Daoy (cell line): Measurements from ENCODE around the gene FRMPD4. TPM values are rescaled to one million over a fixed set of nuclear protein-coding genes. Genes with fewer than 3 reads are reported as not detected.

Source experiments
- DNase-seq: peaks from one replicate; pipeline ENCODE4 v3.0.0-alpha.2; 2015; ENCODE audit warnings: low read depth
- total RNA-seq: library from RNA; depleted of rRNA; stranded (reverse); fragments of >200 nt; shearing (Covaris generic); gene quantifications from 2 replicates; pipeline ENCODE4 v1.2.3, GENCODE V29; 2014

FRMPD4 gene
- total RNA-seq, 1 experiment from 2014 or later = not detected

- DNase-seq = no peak
Observed at GRCh38 chrX:12439416-12439815, 301.1 kb downstream of the FRMPD4 start.

GRCh38 chrX:12440246-12440645 lies 302.0 kb downstream of the FRMPD4 start:
- no peak for DNase-seq

GRCh38 chrX:12441381-12442128 lies 303.3 kb downstream of the FRMPD4 start:
- DNase-seq = peak; percentile 4

- no peak for DNase-seq
Observed at GRCh38 chrX:12443534-12444098, 305.3 kb downstream of the FRMPD4 start.

GRCh38 chrX:12446342-12447075 lies 308.2 kb downstream of the FRMPD4 start:
- peak; percentile 2 for DNase-seq

- DNase-seq = peak; percentile 4
Observed at GRCh38 chrX:12447448-12448064, 309.3 kb downstream of the FRMPD4 start.

GRCh38 chrX:12452268-12452667 lies 314.0 kb downstream of the FRMPD4 start:
- no peak for DNase-seq

- no peak for DNase-seq
Observed at GRCh38 chrX:12460929-12461328, 322.7 kb downstream of the FRMPD4 start.

- no peak for DNase-seq
Observed at GRCh38 chrX:12463052-12463451, 324.8 kb downstream of the FRMPD4 start.

GRCh38 chrX:12463873-12464272 lies 325.6 kb downstream of the FRMPD4 start:
- DNase-seq = no peak

- no peak for DNase-seq
Observed at GRCh38 chrX:12467321-12467720, 329.0 kb downstream of the FRMPD4 start.

- peak; percentile 2 for DNase-seq
Observed at GRCh38 chrX:12469296-12469695, 331.0 kb downstream of the FRMPD4 start.

- no peak for DNase-seq
Observed at GRCh38 chrX:12471061-12471460, 332.8 kb downstream of the FRMPD4 start.

GRCh38 chrX:12480956-12481355 lies 342.7 kb downstream of the FRMPD4 start:
- no peak for DNase-seq

GRCh38 chrX:12488220-12488619 lies 349.9 kb downstream of the FRMPD4 start:
- no peak for DNase-seq

- DNase-seq = no peak
Observed at GRCh38 chrX:12488771-12489170, 350.5 kb downstream of the FRMPD4 start.

GRCh38 chrX:12489341-12489740 lies 351.1 kb downstream of the FRMPD4 start:
- DNase-seq = no peak

GRCh38 chrX:12494400-12495138 lies 356.3 kb downstream of the FRMPD4 start:
- DNase-seq = no peak

- DNase-seq = no peak
Observed at GRCh38 chrX:12496343-12496742, 358.1 kb downstream of the FRMPD4 start.

GRCh38 chrX:12497832-12498591 lies 359.7 kb downstream of the FRMPD4 start:
- DNase-seq = no peak

- no peak for DNase-seq
Observed at GRCh38 chrX:12505127-12505526, 366.9 kb downstream of the FRMPD4 start.
